SK-N-MC (cell line): ENCODE data around the gene SLU7.

Experiments used
- DNase-seq: peaks from one replicate; pipeline ENCODE4 v3.0.0-alpha.2; 2011; ENCODE audit warnings: low read depth, low spot score
- H3K27ac ChIP-seq: fragments of 200-600 bp; sonication (generic); 2 replicates; pipeline ENCODE4 v1.5.1; 2016; ENCODE audit warnings: mixed run types
- H3K36me3 ChIP-seq: fragments of 200-600 bp; sonication (generic); 2 replicates; pipeline ENCODE4 v1.6.1; 2017; ENCODE audit warnings: antibody characterized with exemption, low read length, mixed read lengths; ENCODE audit not compliant: insufficient read depth
- H3K4me3 ChIP-seq: fragments of 200-600 bp; sonication (generic); 2 replicates; pipeline ENCODE4 v1.5.1; 2016
- H3K9ac ChIP-seq: fragments of 200-600 bp; sonication (generic); 2 replicates; pipeline ENCODE4 v1.8.0; 2017; ENCODE audit warnings: mixed run types, mixed read lengths; ENCODE audit not compliant: insufficient read length
- H3K9me3 ChIP-seq: fragments of 200-600 bp; sonication (generic); 2 replicates; pipeline ENCODE4 v1.6.1; 2017; ENCODE audit warnings: low read depth, mild to moderate bottlenecking, antibody characterized with exemption, low read length, moderate library complexity, mixed read lengths
- EZH2 ChIP-seq: fragments of 200-600 bp; sonication (generic); IDR thresholded peaks from one replicate; pipeline ENCODE4 v1.6.1; 2017; ENCODE audit warnings: antibody characterized with exemption
- FOXP2 ChIP-seq: optimal IDR thresholded peaks from 2 replicates; pipeline ENCODE3; 2011; ENCODE audit warnings: mild to moderate bottlenecking, moderate library complexity; ENCODE audit not compliant: insufficient read depth; ENCODE audit errors: extremely low read length, control extremely low read depth
- POLR2AphosphoS5 ChIP-seq: IDR thresholded peaks from 2 replicates; pipeline ENCODE4 v1.6.1; 2012; ENCODE audit warnings: mild to moderate bottlenecking, low read depth, low read length, borderline replicate concordance

The SLU7 gene

GRCh38 chr5:160452795-160453194 is 33.9 kb upstream of the SLU7 start:
- H3K9ac ChIP-seq = no peak overlapping the region
- TF ChIP-seq FOXP2 (no peak), POLR2AphosphoS5 (no peak), EZH2 (no peak)
- no peak overlapping the region for H3K4me3 ChIP-seq
- H3K27ac ChIP-seq = no peak overlapping the region
- no peak for DNase-seq
- H3K36me3 ChIP-seq = no peaks in the 10 kb centered on the region
- H3K9me3 ChIP-seq = no peaks in the 10 kb centered on the region

GRCh38 chr5:160452036-160452435 is 33.2 kb upstream of the SLU7 start:
- H3K9ac ChIP-seq = no peak overlapping the region
- no peaks in the 10 kb centered on the region for H3K9me3 ChIP-seq
- TF ChIP-seq FOXP2 = no peak
- TF ChIP-seq EZH2 = no peak
- no peak for TF ChIP-seq POLR2AphosphoS5
- no peak overlapping the region for H3K27ac ChIP-seq
- no peak overlapping the region for H3K4me3 ChIP-seq
- no peaks in the 10 kb centered on the region for H3K36me3 ChIP-seq
- no peak for DNase-seq

- no peaks in the 10 kb centered on the region for H3K9me3 ChIP-seq
- H3K36me3 ChIP-seq = no peaks in the 10 kb centered on the region
- TF ChIP-seq FOXP2 = no peak
- no peak for TF ChIP-seq POLR2AphosphoS5
- no peak for TF ChIP-seq EZH2
- no peak overlapping the region for H3K4me3 ChIP-seq
- no peak overlapping the region for H3K9ac ChIP-seq
- H3K27ac ChIP-seq = no peak overlapping the region
- no peak for DNase-seq
Measured at GRCh38 chr5:160451281-160451680, 32.4 kb upstream of the SLU7 start.

GRCh38 chr5:160450164-160450932 is 31.5 kb upstream of the SLU7 start:
- no peak overlapping the region for H3K27ac ChIP-seq
- DNase-seq = no peak
- no peaks in the 10 kb centered on the region for H3K9me3 ChIP-seq
- H3K9ac ChIP-seq = no peak overlapping the region
- no peaks in the 10 kb centered on the region for H3K36me3 ChIP-seq
- H3K4me3 ChIP-seq = no peak overlapping the region
- no peak for TF ChIP-seq EZH2
- TF ChIP-seq POLR2AphosphoS5 = no peak
- no peak for TF ChIP-seq FOXP2

- no peak for DNase-seq
- H3K9ac ChIP-seq = no peak overlapping the region
- H3K36me3 ChIP-seq = no peaks in the 10 kb centered on the region
- H3K9me3 ChIP-seq = no peaks in the 10 kb centered on the region
- H3K4me3 ChIP-seq = no peak overlapping the region
- no peak overlapping the region for H3K27ac ChIP-seq
- no peak for TF ChIP-seq FOXP2
- no peak for TF ChIP-seq POLR2AphosphoS5
- TF ChIP-seq EZH2 = no peak
Measured at GRCh38 chr5:160449458-160449857, 30.6 kb upstream of the SLU7 start.

- Histone ChIP-seq H3K4me3 (no peak overlapping the region), H3K36me3 (no peaks in the 10 kb centered on the region), H3K27ac (no peak overlapping the region), H3K9ac (no peak overlapping the region), H3K9me3 (no peaks in the 10 kb centered on the region)
- TF ChIP-seq EZH2 (no peak), POLR2AphosphoS5 (no peak), FOXP2 (no peak)
- DNase-seq = no peak
Measured at GRCh38 chr5:160448886-160449285, 30.0 kb upstream of the SLU7 start.

GRCh38 chr5:160445751-160446150 is 26.9 kb upstream of the SLU7 start:
- H3K9me3 ChIP-seq = no peaks in the 10 kb centered on the region
- no peaks in the 10 kb centered on the region for H3K36me3 ChIP-seq
- TF ChIP-seq POLR2AphosphoS5 = no peak
- TF ChIP-seq FOXP2 = no peak
- no peak for TF ChIP-seq EZH2
- no peak overlapping the region for H3K9ac ChIP-seq
- DNase-seq = no peak
- H3K27ac ChIP-seq = no peak overlapping the region
- no peak overlapping the region for H3K4me3 ChIP-seq

- Histone ChIP-seq H3K4me3 (no peak overlapping the region), H3K27ac (no peak overlapping the region), H3K9me3 (no peaks in the 10 kb centered on the region), H3K36me3 (no peaks in the 10 kb centered on the region), H3K9ac (no peak overlapping the region)
- no peak for DNase-seq
- no peak for TF ChIP-seq POLR2AphosphoS5
Measured at GRCh38 chr5:160445132-160445531, 26.3 kb upstream of the SLU7 start.

- no peaks in the 10 kb centered on the region for H3K36me3 ChIP-seq
- no peak overlapping the region for H3K27ac ChIP-seq
- no peak overlapping the region for H3K4me3 ChIP-seq
- H3K9me3 ChIP-seq = no peaks in the 10 kb centered on the region
- no peak for DNase-seq
- TF ChIP-seq FOXP2 = no peak
- no peak for TF ChIP-seq POLR2AphosphoS5
- TF ChIP-seq EZH2 = no peak
- H3K9ac ChIP-seq = no peak overlapping the region
Measured at GRCh38 chr5:160444407-160444806, 25.5 kb upstream of the SLU7 start.
